H54 (cell line): ENCODE results near the gene SARDH.

Source experiments
- DNase-seq: peaks from one replicate; pipeline ENCODE4 v3.0.0; 2011; ENCODE audit warnings: low spot score, mixed read lengths; ENCODE audit not compliant: insufficient read length
- FAIRE-seq: peaks from 3 replicates; lab custom pipeline; 2011; peaks lifted over from hg19 to GRCh38; lab: Jason Lieb, UNC
- POLR2A ChIP-seq: IDR thresholded peaks from 2 replicates; pipeline ENCODE4 v1.6.1; 2011; ENCODE audit warnings: low read depth, mild to moderate bottlenecking, low read length

SARDH gene

DNA sequence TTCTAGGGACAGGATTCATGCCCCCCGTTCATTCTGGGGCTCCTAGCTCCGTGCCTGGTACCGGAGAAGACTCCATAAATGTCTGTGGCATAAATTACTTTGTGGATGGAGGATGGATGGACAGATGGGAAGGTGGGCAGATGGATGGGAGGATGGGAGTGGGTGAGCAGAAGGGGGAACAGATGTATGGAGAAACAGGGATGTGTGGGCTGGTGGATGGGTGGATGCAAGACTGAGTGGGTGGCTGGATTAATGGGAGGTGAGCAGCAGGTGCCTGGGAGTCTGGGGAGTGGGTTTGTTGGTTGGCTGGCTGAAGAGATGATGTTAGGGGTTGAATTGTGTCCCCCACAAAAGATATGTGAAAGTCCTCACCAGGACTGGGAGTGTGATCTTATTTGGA is 43.5 kb downstream of the SARDH start:
- no peak for TF ChIP-seq POLR2A
- DNase-seq = no peak
- no peak for FAIRE-seq

DNA sequence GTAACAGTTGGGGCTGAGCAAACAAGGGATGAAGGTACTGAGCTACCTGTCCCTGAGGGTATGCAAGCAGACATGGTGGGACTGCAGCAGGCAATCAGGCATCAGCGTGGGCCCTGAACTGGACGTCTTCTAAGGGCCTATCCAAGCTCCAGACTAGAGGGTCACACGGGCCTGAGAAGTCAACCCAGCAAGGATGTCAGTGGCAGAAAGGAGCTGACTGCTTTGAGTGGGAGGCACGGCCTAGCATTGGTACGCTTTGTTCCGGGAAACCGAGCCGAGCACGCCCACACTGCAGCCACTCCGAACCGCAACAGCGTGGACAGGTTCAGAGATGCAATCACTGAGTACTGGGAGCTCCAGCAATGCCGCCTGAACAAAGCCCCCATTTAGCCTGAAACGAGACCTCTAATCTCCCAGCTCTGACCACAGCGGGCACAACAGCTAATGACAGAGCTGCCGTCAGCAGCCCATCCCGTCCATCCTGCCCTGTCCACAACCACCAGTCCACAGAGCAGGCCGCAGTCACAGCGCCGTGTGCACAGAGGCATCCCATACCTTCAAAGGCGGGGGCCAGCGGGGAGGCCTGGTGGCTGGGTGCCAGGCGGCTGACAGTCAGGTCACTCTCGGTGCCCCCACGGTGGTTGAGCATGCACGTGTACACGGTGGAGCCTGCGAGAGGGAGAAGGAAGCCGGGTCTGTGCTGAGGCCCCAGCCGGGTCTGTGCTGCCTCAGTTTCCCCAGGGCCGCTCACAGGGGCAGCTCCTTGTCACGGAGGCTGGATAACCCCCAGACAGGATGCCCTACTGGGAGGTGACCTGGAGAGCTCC is 44.2 kb downstream of the SARDH start:
- FAIRE-seq = no peak
- TF ChIP-seq POLR2A = no peak
- DNase-seq = no peak

DNA sequence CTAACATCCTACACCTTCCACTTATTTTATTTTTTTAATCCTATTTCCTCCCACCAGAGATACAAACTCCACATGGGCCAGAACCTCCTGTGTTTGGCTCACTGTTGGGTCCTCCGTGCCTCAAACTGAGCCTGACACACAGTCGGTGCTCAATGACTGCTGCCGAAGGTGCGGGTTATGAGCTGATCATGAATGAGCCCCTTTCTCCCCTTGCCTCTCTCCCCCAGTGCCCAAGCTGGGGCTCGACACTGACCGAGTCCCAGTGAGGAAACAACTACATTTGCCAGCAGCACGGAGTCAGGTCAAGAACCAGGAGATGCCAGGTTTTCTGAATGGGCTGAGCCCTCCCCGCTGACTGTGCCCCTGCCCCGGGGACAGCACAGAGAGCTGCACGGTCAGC is 45.0 kb downstream of the SARDH start:
- TF ChIP-seq POLR2A = no peak
- FAIRE-seq (no peak), DNase-seq (no peak)

DNA sequence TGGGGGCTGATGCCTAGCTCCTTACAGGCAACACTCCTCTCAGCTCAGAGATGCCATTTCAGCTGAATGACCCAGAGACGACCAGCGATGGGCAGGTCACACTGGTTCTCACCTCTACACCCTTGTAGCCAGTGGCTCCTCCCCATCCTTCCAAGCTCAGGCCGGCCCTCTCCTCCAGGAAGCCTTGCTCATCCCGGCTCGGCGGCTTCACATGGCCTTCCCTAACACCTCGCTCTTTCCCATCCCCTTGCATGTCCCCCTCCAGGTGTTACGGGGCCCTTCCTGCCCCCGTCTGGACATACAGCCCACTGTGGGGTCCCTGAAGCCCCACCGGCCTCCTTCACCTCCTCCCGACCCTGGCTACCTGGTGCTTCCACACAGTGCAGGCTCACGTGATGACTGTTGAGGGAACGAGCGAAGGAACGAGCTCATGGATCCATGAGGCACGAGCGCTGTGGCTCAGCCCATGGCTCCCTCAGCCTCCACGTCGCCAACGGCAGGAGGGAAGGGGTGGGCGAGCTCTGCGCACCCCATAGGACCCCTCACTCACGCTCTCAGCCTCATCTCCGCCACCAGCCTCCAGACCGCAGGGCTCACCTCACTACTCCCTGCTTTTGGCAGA is 45.7 kb downstream of the SARDH start:
- no peak for FAIRE-seq
- DNase-seq = no peak
- no peak for TF ChIP-seq POLR2A

DNA sequence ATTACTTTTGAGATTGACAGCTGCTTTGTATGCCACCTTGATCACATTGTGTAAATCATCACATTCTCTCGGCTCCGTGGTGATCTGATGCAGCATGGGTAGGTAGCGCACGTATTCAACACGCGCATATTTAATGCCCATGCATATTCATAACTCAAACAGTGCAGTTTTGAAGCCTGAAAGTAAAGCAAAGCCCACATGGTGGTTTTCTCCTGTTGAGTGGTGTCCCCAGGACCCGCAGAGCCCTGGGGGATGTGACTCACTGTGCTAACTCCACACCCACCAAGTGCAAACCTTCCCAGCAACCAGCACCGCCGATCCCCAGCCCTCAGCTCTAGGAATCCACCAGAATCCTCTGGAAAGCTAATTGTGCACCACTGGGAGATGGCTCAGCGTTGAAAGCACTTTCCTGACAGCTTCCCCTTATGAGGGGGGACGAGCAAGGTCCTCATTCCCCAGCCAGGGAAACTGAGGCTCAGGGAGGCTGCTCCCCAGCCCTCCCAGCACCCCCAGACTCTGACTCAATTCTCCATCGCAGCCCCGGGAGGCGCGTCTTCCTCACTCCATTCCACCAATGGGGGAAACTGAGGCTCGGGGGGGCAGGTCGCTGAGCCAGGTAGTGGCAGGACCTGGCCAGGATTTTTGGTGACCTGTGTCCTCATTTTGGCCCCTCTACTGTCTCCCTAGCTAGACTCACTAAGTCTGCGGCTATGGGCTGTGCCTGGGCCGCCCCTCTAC is 46.4 kb downstream of the SARDH start:
- DNase-seq (peak; percentile 73), FAIRE-seq (no peak)
- no peak for TF ChIP-seq POLR2A

DNA sequence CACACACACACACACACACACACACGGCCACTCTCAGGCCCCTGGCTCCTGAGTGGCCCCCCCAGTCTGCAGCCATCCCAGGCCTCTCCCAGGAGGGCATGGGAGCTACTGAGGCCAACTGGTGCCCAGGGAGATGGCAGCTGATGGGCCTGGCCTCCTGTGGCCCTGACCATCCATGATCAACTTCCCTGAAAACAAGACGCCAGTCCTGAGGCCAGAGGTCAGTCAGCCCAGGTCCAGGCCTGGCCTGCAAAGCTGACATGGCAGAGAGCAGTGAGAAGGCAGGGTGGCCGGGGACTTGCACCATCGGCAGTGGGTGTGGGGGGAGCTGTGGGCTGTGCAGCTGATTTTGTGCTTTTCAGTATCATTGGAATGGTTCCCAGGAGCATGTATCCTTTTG is 47.0 kb downstream of the SARDH start:
- no peak for DNase-seq
- TF ChIP-seq POLR2A = no peak
- no peak for FAIRE-seq

DNA sequence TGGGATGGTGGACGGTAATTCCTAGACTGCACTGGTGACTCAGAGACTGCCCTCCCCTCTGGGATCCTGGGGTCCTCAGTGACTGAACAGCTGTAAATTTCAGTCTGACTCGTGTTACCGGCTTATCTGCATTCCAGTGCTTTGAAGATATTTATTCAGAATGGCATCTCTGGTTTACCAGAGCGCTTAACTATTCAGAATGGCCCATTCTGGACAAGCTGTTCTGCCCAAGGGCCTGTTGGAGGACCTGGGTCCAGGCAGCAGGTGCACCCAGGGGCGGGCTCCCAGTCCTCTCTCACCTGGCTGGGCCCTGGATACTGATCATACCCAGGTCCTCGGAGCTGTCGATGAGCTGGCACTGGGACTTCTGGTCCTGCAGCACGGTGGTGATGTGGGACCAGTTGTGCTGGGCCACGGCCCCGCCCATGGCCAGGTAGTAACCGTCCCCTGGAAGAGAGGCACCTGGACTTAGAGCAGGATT is 48.0 kb downstream of the SARDH start:
- FAIRE-seq = no peak
- no peak for DNase-seq
- no peak for TF ChIP-seq POLR2A

DNA sequence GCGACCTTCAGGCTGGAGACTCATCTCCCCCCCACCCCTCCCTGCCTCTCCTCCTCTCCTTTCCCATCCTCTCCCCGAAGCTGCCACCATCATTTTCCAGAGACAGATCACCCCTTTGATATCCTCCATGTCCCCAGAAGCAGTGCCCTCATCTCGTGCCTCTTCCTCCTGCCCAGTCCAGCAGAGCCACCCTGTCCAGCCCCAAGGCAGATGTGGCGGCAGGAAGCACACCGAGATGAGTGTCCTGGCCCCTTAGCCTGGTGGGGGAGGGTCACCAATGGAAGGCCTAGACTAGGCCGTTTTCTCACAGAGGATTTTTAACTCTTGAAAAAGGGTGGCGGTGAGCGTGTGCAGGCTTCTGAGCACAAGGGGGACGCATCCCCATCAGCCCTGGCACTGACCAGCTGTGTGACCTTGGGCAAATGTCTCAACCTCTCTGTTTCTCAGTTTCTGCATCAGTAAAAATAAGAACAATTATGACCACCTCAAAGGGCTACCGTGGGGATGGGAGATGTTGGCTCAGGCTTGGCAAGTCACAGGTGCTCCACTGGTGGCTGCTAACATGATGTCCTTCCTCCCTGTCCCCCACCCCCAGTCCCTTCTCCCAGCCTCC is 48.9 kb downstream of the SARDH start:
- TF ChIP-seq POLR2A = no peak
- DNase-seq = no peak
- no peak for FAIRE-seq

DNA sequence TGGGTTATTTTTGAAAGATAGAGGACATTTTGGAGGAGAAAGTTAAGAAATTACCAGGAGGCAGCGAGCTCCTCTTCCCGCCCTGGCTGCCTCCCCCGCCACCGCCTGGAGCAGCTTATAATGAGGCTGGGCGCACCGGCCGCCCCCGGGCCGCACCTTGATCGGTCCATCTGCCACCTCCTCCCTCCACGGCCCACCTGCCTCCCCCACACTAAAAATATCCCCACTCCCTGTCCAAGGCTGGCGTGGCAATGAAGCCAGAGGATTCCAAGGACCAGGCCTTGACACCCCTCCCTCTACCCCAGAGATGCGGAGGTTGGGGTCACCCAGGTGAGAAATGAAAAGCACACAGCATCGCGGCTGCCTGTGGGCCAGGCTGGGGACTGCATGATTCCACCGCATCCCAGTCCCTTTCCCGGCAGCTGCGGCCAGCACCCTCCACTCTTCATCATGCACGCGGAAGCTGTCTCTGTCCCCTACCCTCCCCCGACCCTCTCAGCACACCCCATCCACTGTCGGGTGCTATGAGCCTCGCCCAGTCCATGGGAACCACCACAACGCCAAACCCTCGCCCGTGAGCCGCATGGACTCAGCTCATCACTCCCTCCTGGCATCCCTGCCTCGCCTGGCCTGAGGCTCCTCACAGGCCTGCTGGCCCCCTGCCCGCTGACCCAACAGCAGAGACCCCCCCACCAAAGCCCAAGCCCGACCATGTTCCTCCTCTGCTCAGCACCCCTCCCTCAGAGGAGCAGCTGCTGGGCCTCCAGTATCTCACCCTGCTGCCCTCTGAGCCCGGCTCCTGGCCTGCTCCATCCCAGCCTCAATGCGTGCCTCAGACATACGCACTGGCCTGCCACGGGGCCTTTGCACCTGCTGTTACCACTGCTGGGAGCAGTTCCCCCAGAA is 50.0 kb downstream of the SARDH start:
- no peak for FAIRE-seq
- no peak for TF ChIP-seq POLR2A
- DNase-seq = no peak

DNA sequence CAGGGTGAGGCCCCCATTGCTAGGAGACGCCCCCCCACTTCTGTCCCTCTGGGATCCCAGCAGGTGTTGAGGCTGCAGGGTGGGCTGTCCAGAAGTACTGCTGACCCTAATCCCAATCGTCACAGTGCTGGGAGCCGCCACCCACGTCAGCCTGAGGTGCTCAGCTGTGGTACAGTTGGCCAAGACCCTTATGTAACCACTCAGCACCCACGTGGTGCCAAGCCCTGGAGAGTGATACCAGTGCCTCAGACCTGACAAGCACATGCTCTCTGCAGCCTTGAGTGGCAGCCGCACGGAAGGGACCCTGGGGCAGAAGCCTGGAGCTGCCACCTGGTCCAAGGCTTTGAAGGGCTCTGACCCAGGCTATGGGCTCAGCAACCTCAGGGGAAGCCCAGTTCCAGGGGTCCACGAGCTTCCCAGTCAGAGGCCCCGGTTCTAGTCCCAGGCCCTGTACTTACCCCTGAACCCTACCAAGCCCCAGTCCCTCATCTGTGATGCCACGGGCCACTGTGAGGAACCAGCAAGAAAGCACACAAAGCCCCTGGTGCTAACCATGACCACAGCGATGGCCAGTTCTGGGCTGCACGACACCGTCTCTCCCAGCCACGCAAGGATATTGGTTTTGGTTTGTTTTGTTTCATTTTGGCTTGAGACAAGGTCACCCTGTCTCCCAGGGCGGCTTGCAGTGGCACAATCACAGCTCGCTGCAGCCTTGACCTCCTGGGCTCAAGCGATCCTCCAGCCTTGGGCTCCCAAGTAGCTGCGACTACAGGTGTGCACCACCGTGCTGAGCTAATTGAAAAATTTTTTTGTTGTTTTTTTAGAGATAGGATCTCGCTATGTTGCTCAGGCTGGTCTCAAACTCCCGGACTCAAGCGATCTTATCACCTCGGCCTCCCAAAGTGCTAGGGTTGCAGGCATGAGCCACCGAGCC is 51.2 kb downstream of the SARDH start:
- no peak for DNase-seq

DNA sequence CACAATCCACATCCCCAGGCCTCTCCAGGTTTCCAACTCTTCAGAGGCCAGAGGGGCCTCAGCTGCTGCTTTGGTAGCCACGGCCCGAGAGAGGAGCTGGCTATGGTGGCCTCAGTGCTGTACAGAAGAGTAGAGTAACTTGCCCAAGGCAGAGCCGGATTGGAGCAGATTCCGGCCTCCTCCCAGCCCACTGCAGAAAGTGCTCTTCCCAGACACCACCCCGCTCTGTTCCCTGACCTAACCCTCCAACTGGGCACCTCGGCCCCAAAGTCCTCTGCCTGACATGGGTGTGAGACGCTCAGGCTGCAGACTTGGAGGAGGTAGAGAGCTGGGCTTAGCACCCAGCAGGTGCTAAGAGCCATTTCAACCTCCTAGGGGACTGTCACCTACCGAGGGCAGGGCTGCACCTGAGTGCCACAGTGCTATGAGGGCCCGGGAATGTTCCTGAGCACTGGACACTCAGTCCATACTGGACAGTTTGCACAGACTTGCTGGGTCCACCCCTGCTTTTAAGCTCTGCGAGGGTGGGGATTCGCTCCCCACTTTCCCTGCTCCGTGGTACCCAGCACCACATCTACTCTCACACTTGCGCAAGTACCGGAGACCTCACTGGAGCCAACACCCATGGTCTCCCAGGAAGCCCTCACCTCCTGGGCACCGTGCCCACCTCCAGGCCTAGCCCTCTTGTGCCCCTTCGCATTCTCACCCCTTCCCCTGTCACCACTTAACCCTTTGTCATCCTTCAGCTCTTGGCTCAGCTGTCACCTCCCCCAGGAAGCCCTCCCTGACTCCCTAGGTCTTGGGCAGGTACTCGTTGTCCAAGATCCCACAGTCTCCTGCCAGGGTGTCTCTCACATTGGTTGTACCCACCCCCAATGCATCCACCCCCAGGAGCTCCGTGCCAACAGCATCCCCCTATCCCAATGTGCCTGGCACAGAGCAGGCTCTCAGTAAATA is 52.2 kb downstream of the SARDH start:
- DNase-seq = no peak
- no peak for FAIRE-seq
- TF ChIP-seq POLR2A = no peak

More for the DNA sequence above, 51.2 kb downstream of the SARDH start:
- no peak for FAIRE-seq
- no peak for TF ChIP-seq POLR2A
